LoVo (cell line): ENCODE data around the gene ERP27.

Experiments used
- DNase-seq: peaks from one replicate; pipeline ENCODE4 v3.0.0-alpha.2; 2016; ENCODE audit warnings: low spot score

ERP27 gene

DNA sequence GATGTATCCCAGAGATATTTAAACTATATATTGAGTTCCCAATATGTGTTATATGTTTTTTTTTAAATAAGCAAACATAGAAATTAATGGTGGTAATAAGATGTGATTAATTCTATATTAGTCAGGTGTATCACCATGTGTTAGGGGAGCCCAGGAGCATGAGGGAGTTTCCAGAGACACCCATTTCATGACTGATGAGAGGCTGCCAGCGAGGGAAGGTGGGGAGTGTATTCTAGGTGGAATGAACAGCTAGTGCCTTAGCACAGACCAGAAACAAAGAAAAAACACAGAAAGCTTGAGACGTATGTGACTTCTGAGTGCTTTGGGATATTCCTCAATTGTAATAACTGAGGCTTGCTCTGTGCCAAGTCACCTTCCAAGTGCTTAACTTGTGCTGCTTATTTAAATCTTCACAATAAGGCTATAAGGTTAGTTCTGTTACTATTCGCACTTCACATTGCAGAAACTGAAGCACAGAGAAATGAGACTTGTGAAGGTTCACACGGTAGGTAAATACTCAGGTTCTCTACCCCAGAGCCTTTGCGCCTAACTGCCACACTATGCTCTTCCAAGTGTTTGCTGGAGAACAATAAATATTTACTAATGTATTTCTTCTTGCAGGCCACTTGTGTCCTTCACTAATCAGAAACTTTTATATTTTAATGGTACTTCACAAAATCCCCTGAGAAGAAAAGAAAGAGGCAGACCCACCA is 34.8 kb downstream of the ERP27 start:
- no peak for DNase-seq

DNA sequence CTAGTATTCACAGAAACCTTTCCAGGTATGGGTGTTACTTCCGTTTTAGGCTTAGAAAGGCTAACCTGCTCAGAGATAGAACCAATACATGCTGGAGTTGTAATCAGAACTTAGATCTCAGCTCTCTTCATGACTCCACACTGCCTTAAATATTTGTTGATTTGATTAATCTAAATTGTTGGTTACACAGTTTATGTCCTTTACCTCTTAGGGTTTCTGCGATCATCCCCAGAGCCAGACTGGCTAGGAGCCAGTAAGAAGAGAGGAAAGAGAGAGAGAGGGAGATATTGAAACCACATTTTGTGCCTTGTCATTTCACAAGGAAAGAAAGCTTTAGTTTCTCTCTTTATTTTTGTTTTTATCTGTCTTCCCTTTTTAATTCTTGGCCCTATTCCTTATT is 35.9 kb downstream of the ERP27 start:
- DNase-seq = no peak

DNA sequence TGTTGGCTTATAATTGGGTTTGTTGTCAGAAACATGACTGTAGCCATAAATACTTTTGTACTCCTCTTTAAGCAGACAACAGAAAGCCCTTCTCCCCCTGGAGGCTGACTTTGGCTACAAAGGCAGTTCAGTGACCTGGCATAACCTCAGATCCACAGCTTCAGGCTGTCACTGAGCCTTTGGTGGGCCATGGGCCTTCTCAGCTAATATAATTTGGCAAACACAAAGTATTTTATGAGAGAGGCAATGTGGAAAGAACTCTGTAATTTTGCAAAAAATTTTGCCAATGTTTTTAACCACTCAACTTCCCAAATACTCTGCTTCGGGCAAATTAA is 37.1 kb downstream of the ERP27 start:
- no peak for DNase-seq

DNA sequence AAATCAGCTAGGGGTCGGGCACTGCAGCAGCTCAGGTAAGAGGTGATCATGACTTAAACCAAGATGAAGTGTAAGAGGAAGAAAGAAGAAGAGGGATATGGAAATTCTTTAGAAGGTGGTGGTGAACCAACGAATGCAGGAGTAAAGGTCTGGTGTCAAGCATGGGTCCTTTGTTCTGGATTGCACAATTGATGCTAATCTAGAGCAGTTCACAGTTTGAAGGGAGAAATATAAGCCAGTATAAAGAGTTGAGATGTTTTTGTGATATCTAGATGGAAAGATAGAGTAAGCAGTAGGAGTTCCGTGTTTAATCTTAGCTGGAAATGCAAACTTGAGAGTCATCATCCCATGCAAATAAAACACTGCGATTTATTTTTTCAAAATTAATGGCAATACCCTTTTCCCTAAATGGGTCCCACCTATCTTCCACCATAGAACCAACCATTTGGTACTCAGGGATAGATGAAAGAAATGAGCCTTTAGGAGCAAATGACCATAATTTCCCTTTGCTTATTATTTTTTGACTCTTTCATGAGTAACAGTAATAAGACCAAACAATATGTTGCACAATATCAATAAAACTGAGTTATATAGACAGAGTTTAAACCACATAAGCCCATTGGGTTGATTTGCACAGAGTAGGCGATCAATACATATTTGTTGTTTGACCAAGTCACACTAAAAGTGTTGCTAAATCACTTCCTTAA is 37.7 kb downstream of the ERP27 start:
- no peak for DNase-seq

DNA sequence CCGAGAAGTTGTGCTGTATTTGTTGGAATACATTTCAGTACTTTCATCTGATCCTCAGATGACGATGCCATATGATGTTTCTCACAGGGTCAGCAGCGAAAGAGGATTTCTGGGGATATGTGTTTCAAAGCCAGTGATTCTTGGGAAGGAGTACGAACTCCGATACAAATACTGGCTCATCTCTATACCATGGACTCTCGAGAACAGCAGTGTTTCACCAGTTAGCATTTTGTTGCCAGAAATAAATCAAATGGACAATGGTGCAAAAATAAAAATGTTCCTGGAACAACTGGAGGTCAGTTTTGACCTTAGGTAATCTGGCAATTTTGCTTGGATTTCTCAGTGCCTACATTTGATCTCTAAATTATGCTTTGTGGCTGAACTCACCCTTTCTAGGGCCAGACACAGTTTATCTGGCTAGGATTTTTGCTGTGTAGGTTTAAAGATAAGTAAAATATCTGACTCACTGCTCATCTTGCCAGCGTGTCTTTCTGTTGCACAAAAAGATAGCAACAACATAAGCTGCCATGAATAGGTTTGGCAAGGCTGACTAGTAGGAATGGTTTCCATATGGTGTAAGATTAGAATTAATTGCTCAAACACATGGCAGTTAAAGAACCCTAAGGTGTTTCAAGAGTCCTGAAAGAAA is 41.7 kb downstream of the ERP27 start:
- no peak for DNase-seq

DNA sequence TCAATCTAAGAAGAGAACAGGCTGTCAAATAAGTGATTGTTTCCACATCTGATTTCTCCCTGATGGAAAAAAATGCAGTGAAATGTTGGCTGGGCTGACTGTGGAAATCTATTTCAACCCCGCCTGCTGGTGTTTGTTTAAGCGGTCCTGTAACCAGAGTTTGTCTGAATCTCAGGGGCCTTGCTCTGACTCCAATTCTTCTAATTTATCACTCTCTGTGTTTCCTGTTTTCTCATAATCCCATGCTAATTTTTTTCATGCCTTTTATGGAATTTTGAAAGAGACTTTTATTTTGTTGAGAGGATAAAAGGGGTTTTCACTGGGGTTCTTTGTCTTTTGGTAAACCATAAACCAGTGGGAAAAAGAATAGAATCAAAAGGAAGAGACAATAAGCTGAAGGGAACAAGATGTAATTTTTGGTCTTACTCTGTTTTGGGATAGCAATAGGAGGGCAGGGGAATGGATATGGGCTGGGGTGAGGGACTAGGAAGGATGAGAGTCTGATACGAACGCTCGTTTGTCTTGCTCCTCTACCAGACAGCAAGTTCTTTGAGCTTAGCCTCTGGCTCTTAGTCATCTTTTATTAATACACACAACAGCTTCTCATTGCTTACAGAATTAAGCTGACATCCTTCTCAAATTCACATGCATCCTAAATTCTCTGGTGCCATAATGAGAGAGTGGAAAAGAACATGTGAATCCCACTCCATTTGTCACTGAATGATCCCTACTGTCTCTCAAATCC is 44.7 kb downstream of the ERP27 start:
- no peak for DNase-seq

DNA sequence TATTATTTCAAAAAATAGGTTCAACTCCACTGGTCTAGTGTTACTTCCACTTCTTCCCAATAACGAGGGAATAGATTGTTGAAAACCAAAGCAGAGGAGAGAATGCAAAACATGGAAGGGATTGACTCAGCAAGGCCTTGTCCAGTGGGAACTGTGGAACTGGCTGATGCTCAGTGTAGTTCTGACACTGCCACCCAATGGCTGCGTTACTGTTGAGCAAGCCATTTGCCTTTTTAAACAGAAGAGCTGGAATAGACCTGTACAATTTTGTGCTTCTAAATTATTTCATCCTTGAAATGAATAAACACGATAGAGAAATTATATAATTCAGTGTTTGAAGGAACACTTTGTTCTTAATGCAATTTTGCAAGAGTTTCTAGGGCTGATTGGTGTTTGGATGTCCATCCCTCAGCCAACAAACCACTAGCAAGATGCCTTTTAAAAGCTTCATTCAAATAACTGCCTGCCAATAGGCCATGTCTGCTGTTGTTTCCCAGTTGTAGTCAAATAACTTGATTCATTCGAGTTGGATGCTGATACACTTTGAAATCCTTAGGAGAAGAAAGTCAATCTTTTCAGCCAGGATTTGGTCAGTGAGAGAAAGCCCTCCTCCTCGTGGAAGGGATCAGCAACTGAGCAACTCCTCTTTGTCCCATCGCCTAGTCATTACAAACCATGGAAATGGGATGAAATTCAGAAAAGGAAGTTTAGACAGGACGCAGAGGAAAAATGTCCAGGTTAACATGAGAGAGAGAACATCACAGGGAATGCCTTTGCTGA is 45.4 kb downstream of the ERP27 start:
- DNase-seq = no peak

DNA sequence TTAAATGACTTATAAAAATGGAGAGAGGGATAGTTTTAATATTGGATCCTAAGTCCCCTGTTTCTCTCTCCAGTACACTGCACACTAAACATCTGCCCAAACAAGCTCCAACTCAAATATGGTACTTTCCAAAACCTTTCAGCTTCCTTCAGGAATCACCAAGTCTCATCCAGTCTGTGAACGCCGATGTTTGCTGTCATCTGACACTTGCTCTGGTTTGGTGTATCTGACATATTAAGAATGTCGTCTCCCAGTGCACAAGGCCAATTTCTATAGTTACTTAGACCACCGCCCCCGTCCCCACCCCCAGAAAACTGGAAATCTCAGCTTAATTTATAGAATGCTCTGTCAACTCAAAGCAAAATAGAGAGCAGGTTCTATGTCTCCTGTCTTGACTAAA is 47.6 kb downstream of the ERP27 start:
- no peak for DNase-seq

DNA sequence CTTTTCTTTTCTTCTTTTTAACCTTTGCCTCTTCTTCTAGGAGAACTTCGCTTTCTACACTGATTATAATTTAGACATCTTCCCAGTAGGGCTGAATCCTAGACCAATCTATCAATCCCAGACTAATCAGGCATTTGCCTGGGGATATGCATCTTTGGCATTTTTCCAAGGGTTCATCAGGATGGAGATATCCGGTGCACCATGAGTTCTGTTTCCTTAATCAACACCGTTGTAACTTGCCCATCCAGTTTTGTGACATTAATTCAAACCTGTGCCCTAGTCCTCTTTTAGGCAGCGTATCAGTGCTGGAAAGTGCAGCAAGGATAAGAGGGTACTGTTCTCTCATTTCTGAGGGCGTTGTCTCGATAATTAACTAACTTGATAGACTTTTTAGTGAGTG is 52.1 kb downstream of the ERP27 start:
- no peak for DNase-seq

DNA sequence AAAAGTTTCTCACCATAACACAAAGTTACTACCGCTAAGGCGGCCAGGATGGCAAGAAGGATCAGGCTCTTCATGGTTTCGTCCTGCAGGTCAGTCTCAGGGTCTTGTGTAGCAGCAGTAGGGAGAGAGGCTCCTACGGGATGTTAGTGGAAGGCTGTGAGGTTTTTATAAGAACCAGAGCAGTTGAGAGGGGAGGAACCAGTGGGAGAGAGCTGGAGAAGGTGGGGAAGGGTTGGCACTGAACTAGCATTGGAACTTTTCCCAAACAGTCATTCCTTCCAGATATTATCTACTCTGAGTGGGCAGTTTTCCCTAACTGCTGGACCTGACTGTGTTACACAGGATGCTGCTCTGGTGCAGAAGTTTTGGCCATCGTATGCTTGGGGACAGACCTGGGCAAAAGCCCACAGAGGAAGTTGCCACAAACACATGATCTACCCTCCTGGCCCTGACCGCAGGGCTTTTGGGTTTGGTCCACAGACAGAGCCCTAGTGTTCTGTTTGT is 52.6 kb downstream of the ERP27 start, which contains the start of gene MGP:
TSS of gene MGP (minus strand) at position 137 of the 504 bp plus-strand sequence. CDS start at position 74, 63 bp downstream.
- DNase-seq = no peak

DNA sequence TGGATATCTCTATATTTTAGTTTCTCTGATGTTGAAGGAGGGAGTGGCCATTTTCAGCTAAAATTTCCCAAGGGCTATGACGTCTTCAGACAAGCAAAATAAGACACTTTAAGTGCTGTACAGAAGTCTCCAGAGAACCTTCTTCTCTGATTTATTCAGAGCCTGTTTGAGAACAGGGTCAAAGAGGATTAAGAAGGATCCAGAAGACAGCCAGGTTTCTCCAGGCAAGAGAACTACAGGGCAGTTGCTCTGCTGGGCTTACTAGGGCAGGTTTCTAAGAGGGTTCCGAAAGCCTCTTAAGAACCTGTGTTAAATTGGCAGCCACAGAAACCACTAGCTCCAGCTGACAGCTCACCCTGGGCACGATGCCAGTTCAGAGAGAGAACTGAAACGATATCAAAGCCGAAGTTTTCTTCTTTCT is 53.9 kb downstream of the ERP27 start:
- peak; percentile 57 for DNase-seq

DNA sequence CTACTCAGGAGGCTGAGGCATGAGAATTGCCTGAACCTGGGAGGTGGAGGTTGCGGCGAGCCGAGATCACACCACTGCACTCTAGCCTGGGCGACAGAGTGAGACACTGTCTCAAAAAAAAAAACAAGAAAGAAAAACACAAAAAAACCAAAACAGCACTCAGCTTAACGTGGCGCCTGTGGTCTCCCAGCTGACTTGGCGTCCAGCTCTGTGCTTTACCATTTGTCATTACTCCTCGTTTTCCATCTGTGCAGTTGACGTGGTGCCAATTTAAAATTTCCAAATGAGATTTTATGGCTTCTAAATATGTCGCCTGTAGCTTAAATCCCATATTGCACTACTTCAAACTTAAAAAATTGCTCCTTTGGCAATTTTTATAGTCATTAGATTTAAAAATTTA is 54.7 kb downstream of the ERP27 start:
- no peak for DNase-seq

DNA sequence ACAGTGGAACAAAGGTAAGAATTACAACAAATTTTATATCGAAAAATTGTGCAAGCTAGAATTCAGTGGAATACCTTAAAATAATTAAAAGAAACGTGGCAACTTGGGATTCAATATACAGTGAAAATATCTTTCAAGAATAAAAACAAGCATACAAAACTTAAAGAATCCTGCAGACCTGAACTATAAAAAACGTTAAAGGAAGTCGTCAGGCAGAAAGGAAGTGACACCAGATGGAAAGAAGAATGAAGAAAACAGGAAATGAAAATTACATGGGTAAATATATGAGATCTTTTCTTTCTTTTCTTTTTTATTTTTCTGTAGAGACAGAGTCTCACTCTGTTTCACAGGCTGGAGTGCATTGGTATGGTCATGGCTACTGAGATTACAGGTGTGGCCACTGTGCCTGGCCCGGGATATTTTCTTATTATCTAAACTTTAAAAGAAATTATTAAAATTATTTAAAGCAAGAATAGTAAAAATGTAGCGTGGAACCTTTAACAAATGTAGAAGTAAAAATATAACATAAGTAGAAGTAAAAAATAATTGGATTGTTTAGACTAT is 57.4 kb downstream of the ERP27 start:
- DNase-seq = no peak

DNA sequence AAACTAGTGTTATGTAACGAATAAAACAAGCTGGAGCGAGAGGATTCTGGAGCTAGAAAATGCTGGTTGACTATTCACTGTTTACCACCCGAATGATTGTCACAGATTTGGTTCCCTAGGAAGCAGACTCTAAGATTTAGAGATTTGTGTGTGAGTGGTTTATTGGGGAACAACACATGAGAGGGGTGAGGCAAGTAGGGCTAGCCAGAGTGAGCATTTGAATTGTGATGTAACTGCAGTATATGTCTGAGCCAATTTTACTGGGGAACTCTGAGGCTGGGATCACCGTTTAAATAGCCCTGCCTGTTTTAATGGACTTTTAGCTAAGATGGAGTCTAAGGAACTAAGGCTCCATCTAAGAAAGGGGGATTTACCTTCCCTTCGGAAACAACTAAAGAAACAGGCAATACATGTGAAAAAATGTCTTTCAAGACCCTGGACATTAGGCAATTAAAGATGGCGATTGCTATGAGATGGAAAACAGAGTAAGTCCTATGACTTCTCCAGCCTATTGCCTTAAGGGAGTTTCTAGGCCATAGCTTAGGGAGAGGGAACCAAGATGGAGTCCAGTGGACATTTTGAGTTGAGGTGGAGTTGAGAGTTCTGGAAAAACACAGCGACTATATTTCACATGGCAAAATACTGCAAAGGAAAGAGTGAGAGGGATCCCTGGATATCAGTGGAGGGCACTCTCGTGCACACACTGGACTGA is 59.0 kb downstream of the ERP27 start:
- no peak for DNase-seq

DNA sequence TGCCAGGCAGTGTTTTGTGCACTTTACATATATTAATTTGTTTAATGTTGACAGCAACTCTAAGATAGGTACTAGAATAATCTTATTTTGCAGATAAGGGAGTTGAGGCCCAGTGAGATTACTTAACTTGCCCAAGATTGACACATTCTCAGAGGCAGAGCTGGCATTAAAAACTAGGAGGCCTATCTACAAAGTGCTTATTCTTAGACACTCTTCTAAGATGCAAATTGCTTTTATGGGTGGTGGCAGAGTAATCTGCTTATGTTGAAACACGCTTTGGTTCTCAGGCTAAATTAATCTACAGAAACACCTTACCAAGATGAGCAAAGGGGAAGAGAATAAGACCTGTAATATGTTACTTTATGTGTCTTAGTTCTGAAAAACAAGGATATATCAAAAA is 59.8 kb downstream of the ERP27 start:
- DNase-seq = no peak

DNA sequence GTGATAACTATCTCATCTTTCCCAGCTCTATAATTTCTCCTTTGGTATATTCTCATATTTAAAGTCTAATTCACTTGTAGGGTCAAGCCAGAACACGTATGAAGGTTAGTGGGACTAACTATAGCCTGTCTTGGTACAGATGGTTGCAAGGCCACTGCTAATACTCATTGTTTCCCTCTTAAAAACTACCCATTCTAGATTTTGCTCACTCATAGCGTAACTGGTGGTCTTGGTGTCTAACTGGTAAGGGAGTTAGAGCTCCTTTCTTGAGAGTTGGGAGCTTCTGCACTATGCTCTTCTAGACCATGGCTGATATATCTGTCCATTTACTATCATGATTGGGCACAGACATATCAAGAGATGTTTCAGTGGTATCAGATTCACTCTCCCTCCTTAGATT is 61.5 kb downstream of the ERP27 start:
- DNase-seq = no peak

DNA sequence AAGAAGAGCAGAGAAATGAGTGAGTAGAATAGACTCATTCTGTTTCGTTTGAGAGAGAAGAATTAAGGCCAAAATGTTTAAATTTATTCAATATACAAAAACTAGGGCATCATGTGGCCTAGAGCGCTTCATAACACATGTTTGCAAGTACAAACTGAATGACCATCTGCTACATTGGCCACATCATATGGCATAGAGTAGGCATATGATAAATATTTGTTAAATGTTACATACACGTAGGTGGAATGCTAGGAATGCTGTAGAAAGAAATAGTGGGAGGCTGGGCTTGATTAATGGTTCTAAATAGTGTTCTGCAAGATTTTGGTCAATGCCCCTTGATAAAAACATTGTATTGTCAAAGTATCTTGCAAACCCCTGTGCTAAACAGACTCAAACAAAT is 63.5 kb downstream of the ERP27 start:
- no peak for DNase-seq

DNA sequence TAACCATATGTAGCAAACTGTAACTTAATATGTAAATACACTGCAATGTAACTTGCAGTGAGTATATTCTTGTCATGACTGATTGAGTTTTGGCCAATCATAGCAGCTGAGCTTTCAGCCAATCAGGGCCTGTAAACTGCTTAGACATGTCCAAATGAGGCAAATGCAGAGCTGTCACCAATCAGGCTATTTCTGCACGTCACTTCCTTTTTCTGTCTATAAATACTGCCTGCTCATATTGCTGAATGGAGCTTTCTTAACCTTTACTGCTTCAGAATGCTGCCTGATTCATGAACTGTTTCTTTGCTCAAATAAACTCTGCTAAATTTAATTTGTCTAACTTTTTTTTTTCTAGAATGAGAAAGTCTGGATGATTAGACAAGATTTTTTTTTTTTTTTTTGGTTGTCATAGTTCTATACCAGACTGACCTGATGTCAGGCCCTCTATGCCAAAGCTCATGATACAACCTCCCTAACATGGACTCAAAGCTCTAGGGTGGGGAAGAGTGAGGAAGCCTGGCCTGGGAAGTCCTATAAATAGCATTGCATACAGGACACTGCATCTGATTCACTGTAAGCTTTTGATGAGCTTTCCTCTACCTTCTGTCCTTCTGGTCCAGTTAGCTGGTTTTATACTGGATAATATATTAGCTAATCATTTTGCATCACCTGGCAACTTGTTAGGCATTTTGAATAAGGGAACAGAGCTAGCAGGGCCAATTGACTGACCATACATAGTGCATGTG is 64.7 kb downstream of the ERP27 start:
- DNase-seq = no peak

DNA sequence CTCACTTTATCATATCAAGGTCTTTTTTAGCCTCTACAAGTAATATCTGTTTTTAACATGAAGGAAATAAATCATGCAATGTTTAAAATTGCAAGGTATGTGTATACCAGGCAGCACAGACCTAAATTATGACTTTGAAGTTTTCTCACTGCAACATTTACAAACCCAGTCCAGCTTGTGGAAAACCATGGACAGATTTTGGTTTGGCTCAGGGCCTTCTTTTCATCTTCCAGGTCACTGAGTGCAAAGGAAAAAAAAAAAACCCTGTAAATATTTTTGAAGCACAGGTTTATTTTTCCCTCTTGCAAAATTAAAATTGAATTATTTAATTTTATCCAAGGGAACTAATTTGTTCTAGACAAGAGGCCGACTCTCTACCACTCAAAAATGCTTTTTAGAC is 66.5 kb downstream of the ERP27 start:
- DNase-seq = no peak

DNA sequence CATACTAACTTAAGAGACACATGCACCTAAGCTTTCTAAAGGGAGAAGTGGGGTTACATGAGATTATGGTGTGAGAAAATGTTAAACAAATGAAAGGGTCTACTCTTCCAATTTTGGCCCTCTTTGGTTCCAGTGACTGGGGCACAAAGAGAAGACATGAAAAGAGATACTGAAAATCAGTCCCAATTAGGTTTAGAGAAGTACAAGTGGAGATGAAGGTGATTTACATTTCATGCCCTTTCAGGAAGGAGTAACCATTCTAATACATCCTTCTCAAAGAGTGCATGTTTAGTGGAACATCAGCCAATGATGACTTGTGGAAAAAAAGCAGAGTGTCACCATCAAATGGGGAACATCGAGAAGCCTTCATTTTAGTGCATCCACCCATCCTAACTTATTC is 67.1 kb downstream of the ERP27 start:
- DNase-seq = no peak
